ENCODE data around the gene UQCC2.

The UQCC2 gene

GRCh38 chr6:33716890-33717632 lies 5.6 kb upstream of the UQCC2 start:
- H3K4me1 ChIP-seq (ENCODE audit: control insufficient read depth, insufficient read depth, low read length, unreplicated experiment), result no peaks in the 10 kb centered on the region
- H3K27me3 ChIP-seq (ENCODE audit: insufficient read depth, low read length), result peaks cover 34% of the 10 kb centered on the region
- no peak overlapping the region for H3K27ac ChIP-seq (ENCODE audit: low read depth, low read length)
- H2AFZ ChIP-seq (ENCODE audit: low read length, unreplicated experiment), result no peak overlapping the region
- H3K4me3 ChIP-seq (ENCODE audit: low read depth, low read length), result no peak overlapping the region
- no peaks in the 10 kb centered on the region for H3K79me2 ChIP-seq (ENCODE audit: control insufficient read depth, insufficient read depth, low read length, unreplicated experiment)
- no peaks in the 10 kb centered on the region for H3K36me3 ChIP-seq (ENCODE audit: insufficient read depth, low read length)

- H3K36me3 ChIP-seq (ENCODE audit: insufficient read depth, low read length), result no peaks in the 10 kb centered on the region
- H3K4me3 ChIP-seq (ENCODE audit: low read depth, low read length), result no peak overlapping the region
- H3K27me3 ChIP-seq (ENCODE audit: insufficient read depth, low read length), result peaks cover 27% of the 10 kb centered on the region
- H3K79me2 ChIP-seq (ENCODE audit: control insufficient read depth, insufficient read depth, low read length, unreplicated experiment), result no peaks in the 10 kb centered on the region
- no peaks in the 10 kb centered on the region for H3K4me1 ChIP-seq (ENCODE audit: control insufficient read depth, insufficient read depth, low read length, unreplicated experiment)
- H3K27ac ChIP-seq (ENCODE audit: low read depth, low read length), result no peak overlapping the region
- no peak overlapping the region for H2AFZ ChIP-seq (ENCODE audit: low read length, unreplicated experiment)
These were observed 4.9 kb upstream of the UQCC2 start for GRCh38 chr6:33716379-33716778.

DNA sequence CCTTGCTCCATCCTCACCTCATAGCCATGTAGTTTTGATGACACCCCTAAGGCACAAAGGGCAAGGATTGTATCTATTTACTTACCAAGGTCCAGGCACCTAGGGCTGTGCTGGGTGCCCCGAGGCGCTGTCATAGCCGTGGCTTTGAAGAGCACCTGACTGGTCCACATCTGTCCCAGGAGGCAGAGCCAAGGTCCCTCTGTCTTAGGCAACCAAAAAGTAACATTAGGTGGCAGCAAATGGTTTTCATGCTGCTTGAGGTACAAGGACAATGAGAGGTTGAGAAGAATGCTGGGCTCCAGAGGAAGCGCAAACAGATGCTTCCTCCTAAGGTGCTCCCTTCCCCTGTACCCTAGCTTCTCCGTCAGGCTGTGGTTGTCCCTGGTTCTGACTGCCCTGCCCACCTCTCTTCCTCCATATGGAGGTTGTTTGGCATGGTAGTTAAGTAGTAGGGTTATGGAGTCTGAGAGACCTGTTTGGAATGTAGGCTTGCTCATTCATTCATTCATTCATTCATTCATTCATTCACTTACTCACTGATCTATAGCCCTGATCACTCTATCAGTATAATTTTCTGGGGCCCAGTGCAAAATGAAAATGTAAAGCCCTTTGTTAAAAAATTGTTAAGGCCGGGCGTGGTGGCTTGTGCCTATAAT lies 3.0 kb upstream of the UQCC2 start:
- Histone ChIP-seq H3K27me3 (ENCODE audit: insufficient read depth, low read length) (peaks cover 13% of the 10 kb centered on the region; the same call in 1 of the 2 replicates), H3K27ac (ENCODE audit: low read depth, low read length) (no peak overlapping the region), H2AFZ (ENCODE audit: low read length, unreplicated experiment) (no peak overlapping the region), H3K79me2 (ENCODE audit: control insufficient read depth, insufficient read depth, low read length, unreplicated experiment) (peaks cover 17% of the 10 kb centered on the region), H3K36me3 (ENCODE audit: insufficient read depth, low read length) (no peaks in the 10 kb centered on the region), H3K4me1 (ENCODE audit: control insufficient read depth, insufficient read depth, low read length, unreplicated experiment) (peaks cover 12% of the 10 kb centered on the region), H3K4me3 (ENCODE audit: low read depth, low read length) (no peak overlapping the region)

DNA sequence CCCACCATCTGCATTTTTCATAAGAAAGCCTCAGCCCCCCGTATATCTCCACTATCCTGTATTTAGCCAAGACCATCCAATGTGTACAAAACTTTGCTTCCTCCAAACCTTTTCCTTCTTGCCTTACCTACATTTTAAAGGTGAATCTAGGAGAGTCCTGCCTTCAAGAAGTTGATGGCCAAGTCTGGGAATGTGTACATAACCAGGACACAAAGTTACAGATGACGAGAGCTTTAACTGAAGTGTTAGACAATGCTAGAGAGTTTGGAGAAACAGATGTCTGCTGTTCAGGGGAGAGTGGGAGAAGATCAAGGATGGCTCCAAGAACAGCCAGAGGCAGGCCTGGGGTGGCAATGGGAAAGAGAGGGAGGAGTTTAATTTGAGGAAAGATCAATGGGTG lies 2.3 kb upstream of the UQCC2 start:
- H3K79me2 ChIP-seq (ENCODE audit: control insufficient read depth, insufficient read depth, low read length, unreplicated experiment), result peaks cover 22% of the 10 kb centered on the region
- no peak overlapping the region for H3K4me3 ChIP-seq (ENCODE audit: low read depth, low read length)
- 0 out of 2 replicates have a peak, but pooled peaks cover 4% of the 10 kb centered on the region for H3K36me3 ChIP-seq (ENCODE audit: insufficient read depth, low read length)
- H3K27me3 ChIP-seq (ENCODE audit: insufficient read depth, low read length), result peaks cover 7% of the 10 kb centered on the region; the same call in 1 of the 2 replicates
- H2AFZ ChIP-seq (ENCODE audit: low read length, unreplicated experiment), result no peak overlapping the region
- peaks cover 12% of the 10 kb centered on the region for H3K4me1 ChIP-seq (ENCODE audit: control insufficient read depth, insufficient read depth, low read length, unreplicated experiment)
- H3K27ac ChIP-seq (ENCODE audit: low read depth, low read length), result no peak overlapping the region

DNA sequence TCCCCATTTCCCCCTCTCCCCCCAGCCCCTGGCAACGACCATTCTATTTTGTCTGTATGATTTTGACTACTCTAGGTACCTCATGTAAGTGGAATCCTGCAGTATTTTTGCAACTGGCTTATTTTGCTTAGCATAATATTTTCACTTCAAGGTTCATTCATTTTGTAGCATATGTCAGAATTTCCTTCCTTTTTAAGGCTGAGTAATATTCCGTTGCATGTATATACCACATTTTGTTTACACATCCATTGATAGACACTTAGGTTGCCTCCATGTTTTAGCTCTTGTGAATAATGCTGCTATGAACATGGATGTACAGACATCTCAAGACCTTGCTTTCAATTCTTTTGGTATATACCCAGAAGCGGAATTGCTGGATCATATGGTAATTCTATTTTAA lies 1.4 kb upstream of the UQCC2 start:
- no peak overlapping the region for H3K4me3 ChIP-seq (ENCODE audit: low read depth, low read length)
- H2AFZ ChIP-seq (ENCODE audit: low read length, unreplicated experiment), result no peak overlapping the region
- no peak overlapping the region for H3K27ac ChIP-seq (ENCODE audit: low read depth, low read length)
- H3K79me2 ChIP-seq (ENCODE audit: control insufficient read depth, insufficient read depth, low read length, unreplicated experiment), result peaks cover 24% of the 10 kb centered on the region
- 0 out of 2 replicates have a peak, but pooled peaks cover 6% of the 10 kb centered on the region for H3K36me3 ChIP-seq (ENCODE audit: insufficient read depth, low read length)
- H3K4me1 ChIP-seq (ENCODE audit: control insufficient read depth, insufficient read depth, low read length, unreplicated experiment), result peaks cover 12% of the 10 kb centered on the region
- no peaks in the 10 kb centered on the region for H3K27me3 ChIP-seq (ENCODE audit: insufficient read depth, low read length)

DNA sequence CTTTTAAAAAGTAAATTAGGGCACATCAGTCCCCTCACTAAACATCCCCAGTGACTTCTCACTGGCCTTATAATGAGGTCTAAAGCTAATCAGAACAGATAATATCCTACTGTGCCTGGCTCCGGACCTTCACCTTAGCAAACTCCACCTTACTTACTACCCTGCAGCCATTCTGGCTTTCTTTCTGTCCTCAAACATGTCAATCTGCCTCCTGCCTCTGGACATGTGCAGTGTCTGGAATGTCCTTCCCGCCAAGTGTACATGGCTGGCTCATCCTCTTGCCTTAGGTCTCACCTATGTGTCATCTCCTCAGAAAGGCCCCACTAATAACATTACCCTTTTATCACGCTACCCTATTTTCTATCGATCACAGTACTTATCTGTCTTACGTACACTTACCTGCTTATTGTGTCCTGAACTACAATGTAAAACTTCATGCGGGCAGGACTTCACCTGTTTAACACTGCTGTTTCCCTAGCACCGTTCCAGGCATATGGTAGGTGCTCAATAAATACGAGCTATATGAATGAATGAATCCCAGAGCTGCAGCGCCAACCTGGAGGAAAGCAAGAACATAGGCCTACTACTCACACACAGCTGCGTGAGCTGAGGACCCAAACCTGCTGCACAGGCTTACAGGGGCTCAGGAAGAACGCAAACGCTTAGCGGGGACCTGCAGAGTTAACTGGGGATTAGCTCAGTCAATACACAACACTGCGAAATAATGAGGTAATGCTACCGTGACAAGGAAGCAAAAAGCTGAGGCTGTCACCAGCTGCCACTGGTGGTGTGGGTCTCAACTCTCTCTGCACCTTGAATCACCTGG lies 991 bp downstream of the UQCC2 start:
- Histone ChIP-seq H3K27me3 (ENCODE audit: insufficient read depth, low read length) (no peaks in the 10 kb centered on the region), H2AFZ (ENCODE audit: low read length, unreplicated experiment) (peak overlapping the region; percentile 95), H3K4me3 (ENCODE audit: low read depth, low read length) (peak overlapping the region; percentile 80), H3K4me1 (ENCODE audit: control insufficient read depth, insufficient read depth, low read length, unreplicated experiment) (peaks cover 12% of the 10 kb centered on the region), H3K79me2 (ENCODE audit: control insufficient read depth, insufficient read depth, low read length, unreplicated experiment) (peaks cover 24% of the 10 kb centered on the region), H3K27ac (ENCODE audit: low read depth, low read length) (peak overlapping the region; percentile 79; the same call in 1 of the 2 replicates), H3K36me3 (ENCODE audit: insufficient read depth, low read length) (0 out of 2 replicates have a peak, but pooled peaks cover 6% of the 10 kb centered on the region)

DNA sequence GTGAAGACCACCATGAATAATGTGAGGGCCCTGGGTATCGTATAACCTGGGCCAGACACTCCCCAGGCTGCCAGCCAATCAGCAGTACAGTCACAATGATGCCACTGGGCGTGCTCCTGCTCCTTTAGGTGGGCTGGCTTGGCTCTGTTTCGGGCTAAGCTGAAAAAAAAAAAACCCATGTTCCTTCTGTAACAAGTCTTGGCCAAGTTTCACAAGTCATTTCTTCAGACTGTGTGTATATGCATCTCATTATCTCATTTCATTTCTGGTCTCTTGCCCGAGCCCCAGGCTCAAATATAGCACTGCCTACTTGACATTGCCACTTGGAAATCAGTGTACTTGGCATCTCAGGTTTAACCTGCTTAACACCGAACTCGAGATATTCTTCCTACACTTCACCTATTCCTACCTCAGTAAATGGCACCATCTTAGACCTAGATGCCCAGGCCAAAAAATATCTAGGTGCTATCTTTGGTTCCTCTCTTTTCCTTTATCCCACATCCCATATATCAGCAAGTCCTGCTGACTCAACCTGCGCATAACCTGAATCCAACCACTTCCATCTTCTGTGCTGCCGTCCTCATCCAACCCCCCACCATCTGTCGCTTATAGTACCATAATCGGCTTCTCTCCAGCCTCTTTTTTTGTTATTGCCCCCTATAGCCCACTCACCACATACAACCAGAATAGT lies 1.8 kb downstream of the UQCC2 start:
- no peak overlapping the region for H2AFZ ChIP-seq (ENCODE audit: low read length, unreplicated experiment)
- H3K79me2 ChIP-seq (ENCODE audit: control insufficient read depth, insufficient read depth, low read length, unreplicated experiment), result peaks cover 24% of the 10 kb centered on the region
- no peak overlapping the region for H3K27ac ChIP-seq (ENCODE audit: low read depth, low read length)
- peak overlapping the region; percentile 80; the same call in 1 of the 2 replicates for H3K4me3 ChIP-seq (ENCODE audit: low read depth, low read length)
- H3K27me3 ChIP-seq (ENCODE audit: insufficient read depth, low read length), result no peaks in the 10 kb centered on the region
- H3K4me1 ChIP-seq (ENCODE audit: control insufficient read depth, insufficient read depth, low read length, unreplicated experiment), result peaks cover 12% of the 10 kb centered on the region
- H3K36me3 ChIP-seq (ENCODE audit: insufficient read depth, low read length), result 0 out of 2 replicates have a peak, but pooled peaks cover 6% of the 10 kb centered on the region

DNA sequence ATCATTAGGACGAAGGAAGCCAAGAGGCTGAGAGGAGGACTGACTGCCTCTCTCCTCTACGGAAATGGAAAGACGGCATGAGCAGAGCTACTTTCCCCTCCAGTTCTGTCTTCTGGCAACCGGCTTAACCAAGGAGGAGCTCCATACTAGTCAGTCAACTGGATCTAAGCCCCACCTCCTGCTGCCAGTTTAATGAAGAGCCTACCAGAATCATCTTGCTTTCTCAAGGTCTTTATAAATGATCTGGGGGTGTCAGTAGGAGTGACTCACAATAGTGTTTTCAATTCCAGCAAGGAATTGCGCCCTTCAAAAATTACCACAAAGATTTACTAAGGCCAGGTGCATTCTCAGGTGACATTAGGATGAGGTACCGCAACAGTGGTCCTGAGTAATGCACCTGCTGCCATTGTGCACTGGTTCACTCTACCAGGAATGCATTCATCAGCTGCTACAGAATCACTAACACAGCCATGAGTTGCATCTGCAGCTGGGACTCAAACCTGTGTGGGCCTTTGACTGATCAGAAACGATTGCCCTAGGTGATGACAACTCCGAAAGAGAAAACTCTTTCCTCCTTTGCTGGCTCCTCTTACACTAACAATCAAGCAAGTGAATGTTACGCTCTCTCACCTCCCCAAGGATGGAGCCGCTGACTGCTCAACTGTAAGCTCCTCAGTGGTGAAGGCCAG lies 2.8 kb downstream of the UQCC2 start:
- Histone ChIP-seq H3K4me1 (ENCODE audit: control insufficient read depth, insufficient read depth, low read length, unreplicated experiment) (peaks cover 12% of the 10 kb centered on the region), H3K36me3 (ENCODE audit: insufficient read depth, low read length) (0 out of 2 replicates have a peak, but pooled peaks cover 6% of the 10 kb centered on the region), H2AFZ (ENCODE audit: low read length, unreplicated experiment) (no peak overlapping the region), H3K27me3 (ENCODE audit: insufficient read depth, low read length) (no peaks in the 10 kb centered on the region), H3K27ac (ENCODE audit: low read depth, low read length) (no peak overlapping the region), H3K79me2 (ENCODE audit: control insufficient read depth, insufficient read depth, low read length, unreplicated experiment) (peaks cover 24% of the 10 kb centered on the region), H3K4me3 (ENCODE audit: low read depth, low read length) (no peak overlapping the region)

- Histone ChIP-seq H3K27ac (ENCODE audit: low read depth, low read length) (no peak overlapping the region), H3K27me3 (ENCODE audit: insufficient read depth, low read length) (no peaks in the 10 kb centered on the region), H3K4me3 (ENCODE audit: low read depth, low read length) (no peak overlapping the region), H2AFZ (ENCODE audit: low read length, unreplicated experiment) (no peak overlapping the region), H3K4me1 (ENCODE audit: control insufficient read depth, insufficient read depth, low read length, unreplicated experiment) (peaks cover 12% of the 10 kb centered on the region), H3K79me2 (ENCODE audit: control insufficient read depth, insufficient read depth, low read length, unreplicated experiment) (peaks cover 24% of the 10 kb centered on the region), H3K36me3 (ENCODE audit: insufficient read depth, low read length) (0 out of 2 replicates have a peak, but pooled peaks cover 6% of the 10 kb centered on the region)
These were observed 3.7 kb downstream of the UQCC2 start for GRCh38 chr6:33707771-33708170.
